ENCODE measurements around the gene D2HGDH. TPM values are rescaled to one million over a fixed set of nuclear protein-coding genes. Genes with fewer than 3 reads are reported as not detected.

Gene D2HGDH
- total and polyA plus RNA-seq, 8 donors, result 14.9 to 116 (median 25.6) TPM

GRCh38 chr2:241744028-241744754, 9.8 kb downstream of the D2HGDH start:
- ATAC-seq, result peak in 2 of 4 donors; percentile 60 to 62

GRCh38 chr2:241745276-241745675, 10.8 kb downstream of the D2HGDH start:
- DNase-seq (no peak), ATAC-seq (no peak), FAIRE-seq (no peak)
- TF ChIP-seq CTCF (IDR thresholded peaks at IDR 0.05), result no peak
- intact Hi-C loops (cut with DNase I), result no loop called here
- WGBS, 2 donors, result 97 to 98% methylated on average over 13 of the region's 13 CpGs
- Histone ChIP-seq H3K27ac (no peak overlapping the region), H3K36me3 (peaks cover 0 to 10% (median 3%) of the 10 kb centered on the region in 3 donors), H3K4me3 (no peak overlapping the region), H3K9me3 (no peaks in the 10 kb centered on the region), H3K4me1 (no peaks in the 10 kb centered on the region), H3K27me3 (no peaks in the 10 kb centered on the region)

More at GRCh38 chr2:241744028-241744754, 9.8 kb downstream of the D2HGDH start:
- TF ChIP-seq CTCF (IDR thresholded peaks at IDR 0.05), result no peak
- intact Hi-C loops (cut with DNase I), result no loop called here
- Histone ChIP-seq H3K4me1 (no peaks in the 10 kb centered on the region), H3K4me3 (no peak overlapping the region), H3K27me3 (no peaks in the 10 kb centered on the region), H3K9me3 (no peaks in the 10 kb centered on the region), H3K36me3 (peaks cover 0 to 10% (median 3%) of the 10 kb centered on the region in 3 donors), H3K27ac (no peak overlapping the region)
- 90 to 93% methylated on average over 24 of the region's 24 CpGs for WGBS, 2 donors
- no peak for DNase-seq
- FAIRE-seq, result no peak

- H3K4me3 ChIP-seq, result no peak overlapping the region
- WGBS, 2 donors, result 95 to 96% methylated on average over 4 of the region's 4 CpGs
- no peak overlapping the region for H3K27ac ChIP-seq
- H3K36me3 ChIP-seq, result peaks cover 0 to 10% (median 3%) of the 10 kb centered on the region in 3 donors
- ATAC-seq (no peak), DNase-seq (no peak), FAIRE-seq (no peak)
- H3K27me3 ChIP-seq, result no peaks in the 10 kb centered on the region
- no peak for TF ChIP-seq CTCF (IDR thresholded peaks at IDR 0.05)
- intact Hi-C loops (cut with DNase I), result no loop called here
- no peaks in the 10 kb centered on the region for H3K4me1 ChIP-seq
- no peaks in the 10 kb centered on the region for H3K9me3 ChIP-seq
Observed at GRCh38 chr2:241746084-241746483, 11.7 kb downstream of the D2HGDH start.

GRCh38 chr2:241748468-241749256, 14.2 kb downstream of the D2HGDH start:
- no peaks in the 10 kb centered on the region for H3K4me1 ChIP-seq
- H3K9me3 ChIP-seq, result no peaks in the 10 kb centered on the region
- H3K27ac ChIP-seq, result no peak overlapping the region
- H3K27me3 ChIP-seq, result no peaks in the 10 kb centered on the region
- no peak overlapping the region for H3K4me3 ChIP-seq
- WGBS, 2 donors, result 90 to 93% methylated on average over 32 of the region's 32 CpGs
- FAIRE-seq, result no peak
- intact Hi-C loops (cut with DNase I), result no loop called here
- no peak for TF ChIP-seq CTCF (IDR thresholded peaks at IDR 0.05)
- H3K36me3 ChIP-seq, result peaks cover 0 to 10% (median 3%) of the 10 kb centered on the region in 3 donors
- ATAC-seq, result no peak
- no peak for DNase-seq

Measured in pancreas (tissue), 10 donors.